PC-3 (cell line): Measurements from ENCODE around the gene LOXHD1.

ENCODE experiments used
- EZH2 ChIP-seq: fragments of 300-600 bp; sonication (generic); IDR thresholded peaks from one replicate; pipeline ENCODE4 v1.6.1; 2017; ENCODE audit warnings: antibody characterized with exemption, mild to moderate bottlenecking, low read length; ENCODE audit not compliant: unreplicated experiment
- TF ChIP-seq, protein P1 (sequence below): fragments of 300-600 bp; sonication (generic); conservative IDR thresholded peaks from 2 replicates; pipeline ENCODE4 v1.5.1; 2017; ENCODE audit warnings: antibody characterized with exemption, low read depth, mild to moderate bottlenecking, low read length

DNA sequence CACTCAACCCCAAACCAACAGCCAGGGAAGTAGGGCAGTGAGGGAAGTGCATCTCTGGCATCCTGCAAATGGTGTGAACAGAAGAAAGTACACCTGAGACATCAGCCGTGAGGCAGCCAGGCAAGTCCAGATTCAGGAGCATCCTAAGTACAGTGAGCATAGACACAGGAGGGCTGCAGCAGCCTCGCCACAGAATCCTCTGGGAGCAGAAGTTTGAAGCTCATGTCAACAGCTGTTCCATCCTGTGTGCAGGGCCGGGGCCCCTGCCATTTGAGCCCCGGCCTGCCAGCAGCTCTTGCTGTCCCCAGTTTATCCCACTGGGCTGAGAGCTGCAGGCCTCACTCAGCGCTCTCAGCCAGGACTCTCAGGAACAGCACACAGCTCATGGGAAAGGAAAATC is 14.5 kb downstream of the LOXHD1 start:
- TF ChIP-seq, protein P1, sequence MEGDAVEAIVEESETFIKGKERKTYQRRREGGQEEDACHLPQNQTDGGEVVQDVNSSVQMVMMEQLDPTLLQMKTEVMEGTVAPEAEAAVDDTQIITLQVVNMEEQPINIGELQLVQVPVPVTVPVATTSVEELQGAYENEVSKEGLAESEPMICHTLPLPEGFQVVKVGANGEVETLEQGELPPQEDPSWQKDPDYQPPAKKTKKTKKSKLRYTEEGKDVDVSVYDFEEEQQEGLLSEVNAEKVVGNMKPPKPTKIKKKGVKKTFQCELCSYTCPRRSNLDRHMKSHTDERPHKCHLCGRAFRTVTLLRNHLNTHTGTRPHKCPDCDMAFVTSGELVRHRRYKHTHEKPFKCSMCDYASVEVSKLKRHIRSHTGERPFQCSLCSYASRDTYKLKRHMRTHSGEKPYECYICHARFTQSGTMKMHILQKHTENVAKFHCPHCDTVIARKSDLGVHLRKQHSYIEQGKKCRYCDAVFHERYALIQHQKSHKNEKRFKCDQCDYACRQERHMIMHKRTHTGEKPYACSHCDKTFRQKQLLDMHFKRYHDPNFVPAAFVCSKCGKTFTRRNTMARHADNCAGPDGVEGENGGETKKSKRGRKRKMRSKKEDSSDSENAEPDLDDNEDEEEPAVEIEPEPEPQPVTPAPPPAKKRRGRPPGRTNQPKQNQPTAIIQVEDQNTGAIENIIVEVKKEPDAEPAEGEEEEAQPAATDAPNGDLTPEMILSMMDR, result no peak
- TF ChIP-seq EZH2, result no peak
